Liver (tissue), 9 donors: Measurements from ENCODE around the gene MYO18B. TPM values are rescaled to one million over a fixed set of nuclear protein-coding genes. Genes with fewer than 3 reads are reported as not detected.

Source experiments
- DNase-seq: peaks from one replicate; pipeline ENCODE4 v3.0.0-alpha.2; 2017; ENCODE audit warnings: low spot score
- H3K27ac ChIP-seq, 2 donors: one replicate each; pipeline ENCODE4 v1.7.0; 2013; ENCODE audit warnings: inconsistent platforms in 2 of 2, low read length in 2 of 2, control low read depth in 1 of 2, low read depth in 1 of 2, mild to moderate bottlenecking in 1 of 2
- H3K27me3 ChIP-seq, 4 donors: one replicate each; pipeline versions ENCODE4 v1.6.1 to v1.7.0; 2013; ENCODE audit warnings: low read length in 3 of 4, inconsistent platforms in 1 of 4, mild to moderate bottlenecking in 1 of 4, moderate library complexity in 1 of 4; ENCODE audit not compliant: control insufficient read depth in 4 of 4, insufficient read depth in 4 of 4
- H3K36me3 ChIP-seq, 4 donors: one replicate each; pipeline versions ENCODE4 v1.6.1 to v1.7.0; 2013; ENCODE audit warnings: low read length in 3 of 4, mild to moderate bottlenecking in 3 of 4, low read depth in 1 of 4, moderate library complexity in 1 of 4; ENCODE audit not compliant: control insufficient read depth in 4 of 4, insufficient read depth in 3 of 4
- H3K4me1 ChIP-seq, 4 donors: one replicate each; pipeline versions ENCODE4 v1.6.1 to v1.7.0; 2013; ENCODE audit warnings: low read length in 3 of 4, mild to moderate bottlenecking in 3 of 4, moderate library complexity in 1 of 4; ENCODE audit not compliant: control insufficient read depth in 4 of 4, insufficient read depth in 4 of 4
- H3K4me3 ChIP-seq, 3 donors: one replicate each; pipeline versions ENCODE4 v1.6.1 to v1.7.0; 2013; ENCODE audit warnings: low read length in 3 of 3, control low read depth in 1 of 3, low read depth in 1 of 3, mild to moderate bottlenecking in 1 of 3
- H3K9ac ChIP-seq, 2 donors: one replicate each; pipeline ENCODE4 v1.7.0; 2013; ENCODE audit warnings: low read length in 2 of 2, mild to moderate bottlenecking in 2 of 2, moderate library complexity in 2 of 2, control low read depth in 1 of 2, low read depth in 1 of 2
- H3K9me3 ChIP-seq, 4 donors: one replicate each; pipeline versions ENCODE4 v1.6.1 to v1.7.0; 2013; ENCODE audit warnings: low read length in 3 of 4; ENCODE audit not compliant: control insufficient read depth in 4 of 4
- EGR1 ChIP-seq, 2 donors: IDR thresholded peaks; 2 replicates each; pipeline ENCODE4 v1.6.1; 2016 to 2018; ENCODE audit warnings: antibody characterized with exemption in 2 of 2, low read depth in 2 of 2
- FOXA1 ChIP-seq: IDR thresholded peaks from 2 replicates; pipeline ENCODE4 v1.6.1; 2016; ENCODE audit warnings: antibody characterized with exemption
- FOXA2 ChIP-seq: IDR thresholded peaks from 2 replicates; pipeline ENCODE4 v1.6.1; 2016; ENCODE audit warnings: antibody characterized with exemption
- HNF4A ChIP-seq, 2 donors: conservative IDR thresholded peaks; 2 replicates each; pipeline ENCODE4 v1.6.1; 2016; ENCODE audit warnings: antibody characterized with exemption in 2 of 2, mild to moderate bottlenecking in 2 of 2
- RAD21 ChIP-seq, 2 donors: IDR thresholded peaks; 2 replicates each; pipeline ENCODE4 v1.6.1; 2016; ENCODE audit warnings: antibody characterized with exemption in 2 of 2, mild to moderate bottlenecking in 2 of 2
- REST ChIP-seq: IDR thresholded peaks from 2 replicates; pipeline ENCODE4 v1.6.1; 2016; ENCODE audit warnings: antibody characterized with exemption, mild to moderate bottlenecking
- RXRA ChIP-seq, 2 donors: IDR thresholded peaks; 2 replicates each; pipeline ENCODE4 v1.6.1; 2017 to 2018; ENCODE audit warnings: antibody characterized with exemption in 2 of 2, mild to moderate bottlenecking in 1 of 2
- SP1 ChIP-seq: IDR thresholded peaks from 2 replicates; pipeline ENCODE4 v1.6.1; 2018; ENCODE audit warnings: antibody characterized with exemption, mild to moderate bottlenecking
- YY1 ChIP-seq: IDR thresholded peaks from 2 replicates; pipeline ENCODE4 v1.6.1; 2016; ENCODE audit warnings: antibody characterized with exemption, mild to moderate bottlenecking
- WGBS: extraction: QIAGEN DNeasy Blood & Tissue Kit; methylation state at CpG from one replicate; pipeline ENCODE4 v1.1.7; 2013; 5-methylcytosine and 5-hydroxymethylcytosine counted together
- polyA plus RNA-seq, 2 donors: library from polyadenylated mRNA; stranded (reverse) in 1 of 2; unstranded in 1 of 2; fragments of 200-250 nt in 1 of 2; fragments of >200 nt in 1 of 2; fragmentation: Nextera tagmentation in 1 of 2; extraction: Ambion mirVana in 1 of 2; gene quantifications; one replicate each; pipeline versions ENCODE4 v1.2.1 to v1.2.3, GENCODE V29; 2013 to 2015
- total RNA-seq, 2 donors: library from RNA; depleted of rRNA; stranded (reverse); fragments of >200 nt; gene quantifications; one replicate each; pipeline ENCODE4 v1.2.3, GENCODE V29; 2014
- TF ChIP-seq, protein P1 (sequence below): IDR thresholded peaks from 2 replicates; pipeline ENCODE4 v1.6.1; 2016; ENCODE audit warnings: antibody characterized with exemption
- TF ChIP-seq, protein P2 (sequence below): fragments of 150-350 bp; IDR thresholded peaks from 2 replicates; pipeline ENCODE4 v1.5.1; 2017; ENCODE audit warnings: improper control_type of control experiment, low read depth, low read length; ENCODE audit not compliant: missing input control
- TF ChIP-seq, protein P3 (sequence below): IDR thresholded peaks from 2 replicates; pipeline ENCODE4 v1.6.1; 2016; ENCODE audit warnings: antibody characterized with exemption
- donor health status: healthy.
- donor health status: healthy.
- donor health status: healthy.
- donor health status: healthy.
- donor health status: healthy.

Gene MYO18B
- total and polyA plus RNA-seq, 4 donors = under 0.01 to 4.2 (median 0.02) TPM; not detected in 1

DNA sequence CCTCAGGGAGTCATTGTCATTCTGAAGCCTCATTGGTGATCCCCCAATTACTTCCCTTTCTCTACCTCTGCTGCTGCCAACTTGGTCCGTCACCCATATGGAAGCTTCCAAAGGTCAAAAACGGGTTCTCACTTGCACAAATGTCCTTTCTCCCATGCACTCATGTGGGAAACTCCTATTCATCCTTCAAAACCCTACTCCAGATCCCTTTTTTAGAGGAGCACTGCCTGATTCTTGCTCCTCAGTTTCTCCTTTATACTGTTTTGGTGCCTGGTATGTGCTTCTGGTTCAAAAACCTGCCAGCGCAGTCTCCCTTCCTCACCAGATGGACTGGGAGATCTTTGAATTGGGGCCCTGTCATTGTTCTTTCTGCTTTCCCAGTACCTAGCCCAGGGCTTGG, 41.9 kb downstream of the MYO18B start:
- Histone ChIP-seq H3K4me3 (no peak overlapping the region), H3K27me3 (peaks cover 0 to 2% (median 0%) of the 10 kb centered on the region in 4 donors), H3K36me3 (no peaks in the 10 kb centered on the region), H3K9me3 (no peaks in the 10 kb centered on the region), H3K4me1 (no peaks in the 10 kb centered on the region), H3K9ac (no peak overlapping the region), H3K27ac (no peak overlapping the region)
- TF ChIP-seq FOXA1 (no peak), SP1 (no peak), RAD21 (IDR thresholded peaks at IDR 0.05) (no peak), FOXA2 (no peak), HNF4A (conservative IDR thresholded peaks at IDR 0.05) (no peak)
- TF ChIP-seq, protein P1, sequence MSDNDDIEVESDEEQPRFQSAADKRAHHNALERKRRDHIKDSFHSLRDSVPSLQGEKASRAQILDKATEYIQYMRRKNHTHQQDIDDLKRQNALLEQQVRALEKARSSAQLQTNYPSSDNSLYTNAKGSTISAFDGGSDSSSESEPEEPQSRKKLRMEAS = no peak
- TF ChIP-seq, protein P2, sequence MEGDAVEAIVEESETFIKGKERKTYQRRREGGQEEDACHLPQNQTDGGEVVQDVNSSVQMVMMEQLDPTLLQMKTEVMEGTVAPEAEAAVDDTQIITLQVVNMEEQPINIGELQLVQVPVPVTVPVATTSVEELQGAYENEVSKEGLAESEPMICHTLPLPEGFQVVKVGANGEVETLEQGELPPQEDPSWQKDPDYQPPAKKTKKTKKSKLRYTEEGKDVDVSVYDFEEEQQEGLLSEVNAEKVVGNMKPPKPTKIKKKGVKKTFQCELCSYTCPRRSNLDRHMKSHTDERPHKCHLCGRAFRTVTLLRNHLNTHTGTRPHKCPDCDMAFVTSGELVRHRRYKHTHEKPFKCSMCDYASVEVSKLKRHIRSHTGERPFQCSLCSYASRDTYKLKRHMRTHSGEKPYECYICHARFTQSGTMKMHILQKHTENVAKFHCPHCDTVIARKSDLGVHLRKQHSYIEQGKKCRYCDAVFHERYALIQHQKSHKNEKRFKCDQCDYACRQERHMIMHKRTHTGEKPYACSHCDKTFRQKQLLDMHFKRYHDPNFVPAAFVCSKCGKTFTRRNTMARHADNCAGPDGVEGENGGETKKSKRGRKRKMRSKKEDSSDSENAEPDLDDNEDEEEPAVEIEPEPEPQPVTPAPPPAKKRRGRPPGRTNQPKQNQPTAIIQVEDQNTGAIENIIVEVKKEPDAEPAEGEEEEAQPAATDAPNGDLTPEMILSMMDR = no peak
- TF ChIP-seq, protein P3, sequence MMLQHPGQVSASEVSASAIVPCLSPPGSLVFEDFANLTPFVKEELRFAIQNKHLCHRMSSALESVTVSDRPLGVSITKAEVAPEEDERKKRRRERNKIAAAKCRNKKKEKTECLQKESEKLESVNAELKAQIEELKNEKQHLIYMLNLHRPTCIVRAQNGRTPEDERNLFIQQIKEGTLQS = no peak
- no peak for DNase-seq
- WGBS = 71% methylated on average over 3 of the region's 3 CpGs

GRCh38 chr22:25786165-25786564, 44.2 kb downstream of the MYO18B start:
- TF ChIP-seq RAD21 (IDR thresholded peaks at IDR 0.05) (no peak), FOXA2 (no peak), RXRA (IDR thresholded peaks at IDR 0.05) (no peak), YY1 (no peak), REST (no peak), EGR1 (IDR thresholded peaks at IDR 0.05; ENCODE audit: low read depth in 2 of 2) (no peak)
- TF ChIP-seq, protein P2 = no peak
- TF ChIP-seq, protein P3 = no peak
- TF ChIP-seq, protein P1 = no peak
- 96% methylated on average over 1 of the region's 1 CpG for WGBS
- H3K9ac ChIP-seq = no peak overlapping the region

More at GRCh38 chr22:25786165-25786564, 44.2 kb downstream of the MYO18B start:
- H3K4me3 ChIP-seq = no peak overlapping the region
- H3K36me3 ChIP-seq = no peaks in the 10 kb centered on the region
- H3K4me1 ChIP-seq = no peaks in the 10 kb centered on the region
- no peak for DNase-seq
- no peak overlapping the region for H3K27ac ChIP-seq
- H3K9me3 ChIP-seq = no peaks in the 10 kb centered on the region
- H3K27me3 ChIP-seq = peaks cover 0 to 2% (median 0%) of the 10 kb centered on the region in 4 donors
